ENCODE results near the gene C17orf50. TPM values are rescaled to one million over a fixed set of nuclear protein-coding genes. Genes with fewer than 3 reads are reported as not detected.

The C17orf50 gene
- total and polyA plus RNA-seq, 3 donors from 2014 or later = 48.8 to 154 (median 102) TPM

GRCh38 chr17:35811759-35812158 is 51.1 kb downstream of the C17orf50 start:
- DNase-seq = no peak
- no peaks in the 10 kb centered on the region for H3K27me3 ChIP-seq
- no peaks in the 10 kb centered on the region for H3K9me3 ChIP-seq
- no peak overlapping the region for H3K27ac ChIP-seq
- intact Hi-C loops (cut with DNase I; ENCODE audit: low total_unique reads) = no loop called here
- TF ChIP-seq CTCF (IDR thresholded peaks at IDR 0.05) (no peak), POLR2A (IDR thresholded peaks at IDR 0.05) (no peak)
- no peaks in the 10 kb centered on the region for H3K36me3 ChIP-seq (ENCODE audit: low read depth, missing control alignments)
- 61 to 65% methylated on average over 6 of the region's 6 CpGs for WGBS, 2 donors
- H3K4me1 ChIP-seq = peaks cover 24% of the 10 kb centered on the region
- no peak overlapping the region for H3K4me3 ChIP-seq

GRCh38 chr17:35812456-35812855 is 51.8 kb downstream of the C17orf50 start:
- intact Hi-C loops (cut with DNase I; ENCODE audit: low total_unique reads) = no loop called here
- H3K27ac ChIP-seq = no peak overlapping the region
- 92 to 93% methylated on average over 5 of the region's 5 CpGs for WGBS, 2 donors
- no peak overlapping the region for H3K4me3 ChIP-seq
- no peaks in the 10 kb centered on the region for H3K36me3 ChIP-seq (ENCODE audit: low read depth, missing control alignments)
- no peak for TF ChIP-seq POLR2A (IDR thresholded peaks at IDR 0.05)
- no peaks in the 10 kb centered on the region for H3K27me3 ChIP-seq
- H3K4me1 ChIP-seq = peaks cover 24% of the 10 kb centered on the region
- DNase-seq = no peak
- H3K9me3 ChIP-seq = no peaks in the 10 kb centered on the region

Other genes with a start within 250 kb of the C17orf50 start
- gene SLFN12L, start 223.2 kb upstream of the C17orf50 start, total RNA-seq = 1 to 10 TPM; 1.0 to 1.4 TPM
- 0.69 TPM for gene SLFN12L, start 223.2 kb upstream of the C17orf50 start, polyA plus RNA-seq (ENCODE audit: insufficient read depth, low read depth, low replicate concordance)
- gene SLFN14, start 200.1 kb upstream of the C17orf50 start, total RNA-seq = under 1 TPM; 0.37 to 0.55 TPM
- 0.30 TPM for gene SLFN14, start 200.1 kb upstream of the C17orf50 start, polyA plus RNA-seq (ENCODE audit: insufficient read depth, low read depth, low replicate concordance)
- gene PEX12, start 182.3 kb upstream of the C17orf50 start, total RNA-seq = 10 to 100 TPM; 13.6 to 17.3 TPM
- 15.1 TPM for gene PEX12, start 182.3 kb upstream of the C17orf50 start, polyA plus RNA-seq (ENCODE audit: insufficient read depth, low read depth, low replicate concordance)
- 100 to 1,000 TPM; 132 to 147 TPM for gene AP2B1, start 173.6 kb upstream of the C17orf50 start, total RNA-seq
- 310 TPM for gene AP2B1, start 173.6 kb upstream of the C17orf50 start, polyA plus RNA-seq (ENCODE audit: insufficient read depth, low read depth, low replicate concordance)
- 1 to 10 TPM; 2.5 to 4.8 TPM for gene RASL10B, start 29.2 kb upstream of the C17orf50 start, total RNA-seq
- gene RASL10B, start 29.2 kb upstream of the C17orf50 start, polyA plus RNA-seq (ENCODE audit: insufficient read depth, low read depth, low replicate concordance) = 3.8 TPM
- under 1 TPM; 0.31 to 0.71 TPM for gene GAS2L2, start 7.6 kb upstream of the C17orf50 start, total RNA-seq
- 0.62 TPM for gene GAS2L2, start 7.6 kb upstream of the C17orf50 start, polyA plus RNA-seq (ENCODE audit: insufficient read depth, low read depth, low replicate concordance)
- gene MMP28, start 34.8 kb downstream of the C17orf50 start, total RNA-seq = 100 to 1,000 TPM; 179 to 237 TPM
- gene MMP28, start 34.8 kb downstream of the C17orf50 start, polyA plus RNA-seq (ENCODE audit: insufficient read depth, low read depth, low replicate concordance) = 78.3 TPM
- 100 to 1,000 TPM; 133 to 160 TPM for gene TAF15, start 48.6 kb downstream of the C17orf50 start, total RNA-seq
- 185 TPM for gene TAF15, start 48.6 kb downstream of the C17orf50 start, polyA plus RNA-seq (ENCODE audit: insufficient read depth, low read depth, low replicate concordance)
- 1 to 10 TPM; 6.1 to 7.8 TPM for gene HEATR9, start 108.0 kb downstream of the C17orf50 start, total RNA-seq
- 28.3 TPM for gene HEATR9, start 108.0 kb downstream of the C17orf50 start, polyA plus RNA-seq (ENCODE audit: insufficient read depth, low read depth, low replicate concordance)
- under 1 TPM in 1 of 2 donors, not detected in 1; 0.87 TPM for gene CCL5, start 119.5 kb downstream of the C17orf50 start, total RNA-seq
- gene CCL5, start 119.5 kb downstream of the C17orf50 start, polyA plus RNA-seq (ENCODE audit: insufficient read depth, low read depth, low replicate concordance) = 16.2 TPM
- gene RDM1, start 169.9 kb downstream of the C17orf50 start, total RNA-seq = 10 to 100 TPM in 1 of 2 donors, 1 to 10 TPM in 1; 9.6 to 18.6 TPM
- 19.3 TPM for gene RDM1, start 169.9 kb downstream of the C17orf50 start, polyA plus RNA-seq (ENCODE audit: insufficient read depth, low read depth, low replicate concordance)
- 10 to 100 TPM; 22.9 to 38.7 TPM for gene LYZL6, start 182.8 kb downstream of the C17orf50 start, total RNA-seq
- 82.6 TPM for gene LYZL6, start 182.8 kb downstream of the C17orf50 start, polyA plus RNA-seq (ENCODE audit: insufficient read depth, low read depth, low replicate concordance)
- under 1 TPM in 1 of 2 donors, not detected in 1; 0.24 TPM for gene CCL16, start 220.6 kb downstream of the C17orf50 start, total RNA-seq
- not detected for gene CCL16, start 220.6 kb downstream of the C17orf50 start, polyA plus RNA-seq (ENCODE audit: insufficient read depth, low read depth, low replicate concordance)
- 10 to 100 TPM; 11.4 to 12.3 TPM for gene CCL14, start 225.8 kb downstream of the C17orf50 start, total RNA-seq
- 57.5 TPM for gene CCL14, start 225.8 kb downstream of the C17orf50 start, polyA plus RNA-seq (ENCODE audit: insufficient read depth, low read depth, low replicate concordance)
- under 1 TPM in 1 of 2 donors, not detected in 1; 0.87 TPM for gene CCL15, start 240.7 kb downstream of the C17orf50 start, total RNA-seq
- gene CCL15, start 240.7 kb downstream of the C17orf50 start, polyA plus RNA-seq (ENCODE audit: insufficient read depth, low read depth, low replicate concordance) = not detected